Kidney capillary endothelial cell (primary cell): Measurements from ENCODE around the gene SV2B.

ENCODE experiments used
- DNase-seq: peaks from one replicate; pipeline ENCODE4 v3.0.0-alpha.2; 2018; ENCODE audit warnings: low spot score

SV2B gene

GRCh38 chr15:91141097-91141496 is 41.0 kb downstream of the SV2B start:
- DNase-seq = no peak

GRCh38 chr15:91142106-91142744 is 42.2 kb downstream of the SV2B start:
- DNase-seq = no peak

- DNase-seq = no peak
Measured at GRCh38 chr15:91142946-91143345, 42.9 kb downstream of the SV2B start.

GRCh38 chr15:91146728-91147127 is 46.7 kb downstream of the SV2B start:
- no peak for DNase-seq

GRCh38 chr15:91148243-91148642 is 48.2 kb downstream of the SV2B start:
- no peak for DNase-seq

- DNase-seq = no peak
Measured at GRCh38 chr15:91150502-91151160, 50.6 kb downstream of the SV2B start.

GRCh38 chr15:91151781-91152563 is 51.9 kb downstream of the SV2B start:
- no peak for DNase-seq

GRCh38 chr15:91152896-91153581 is 53.0 kb downstream of the SV2B start:
- DNase-seq = no peak

- no peak for DNase-seq
Measured at GRCh38 chr15:91153954-91154353, 53.9 kb downstream of the SV2B start.

- no peak for DNase-seq
Measured at GRCh38 chr15:91156175-91156726, 56.2 kb downstream of the SV2B start.

GRCh38 chr15:91158415-91159394 is 58.6 kb downstream of the SV2B start:
- DNase-seq = no peak

- no peak for DNase-seq
Measured at GRCh38 chr15:91165850-91166249, 65.8 kb downstream of the SV2B start.

GRCh38 chr15:91168457-91168856 is 68.4 kb downstream of the SV2B start:
- no peak for DNase-seq

GRCh38 chr15:91171334-91171733 is 71.3 kb downstream of the SV2B start:
- DNase-seq = no peak

- no peak for DNase-seq
Measured at GRCh38 chr15:91182101-91182500, 82.0 kb downstream of the SV2B start.

- DNase-seq = no peak
Measured at GRCh38 chr15:91183596-91183995, 83.5 kb downstream of the SV2B start.

- DNase-seq = no peak
Measured at GRCh38 chr15:91184441-91184840, 84.4 kb downstream of the SV2B start.

- DNase-seq = peak; percentile 0
Measured at GRCh38 chr15:91186904-91187656, 87.0 kb downstream of the SV2B start.

GRCh38 chr15:91192285-91192684 is 92.2 kb downstream of the SV2B start:
- DNase-seq = no peak

GRCh38 chr15:91192690-91193377 is 92.8 kb downstream of the SV2B start:
- DNase-seq = no peak
